ENCODE measurements around the gene FAM98C.

Gene FAM98C

GRCh38 chr19:38378866-38379265 is 24.0 kb upstream of the FAM98C start:
- DNase-seq = no peak

- no peak for DNase-seq
Observed at GRCh38 chr19:38381138-38381537, 21.8 kb upstream of the FAM98C start.

GRCh38 chr19:38383184-38383583 is 19.7 kb upstream of the FAM98C start:
- DNase-seq = no peak

- no peak for DNase-seq
Observed at GRCh38 chr19:38383743-38384142, 19.1 kb upstream of the FAM98C start.

- DNase-seq = peak; percentile 31
Observed at GRCh38 chr19:38384209-38385027, 18.5 kb upstream of the FAM98C start.

- DNase-seq = no peak
Observed at GRCh38 chr19:38385057-38385803, 17.7 kb upstream of the FAM98C start.

GRCh38 chr19:38385804-38386257 is 17.1 kb upstream of the FAM98C start:
- no peak for DNase-seq

- no peak for DNase-seq
Observed at GRCh38 chr19:38386300-38386970, 16.5 kb upstream of the FAM98C start.

- no peak for DNase-seq
Observed at GRCh38 chr19:38386971-38387549, 15.8 kb upstream of the FAM98C start.

GRCh38 chr19:38387550-38388348 is 15.1 kb upstream of the FAM98C start, which contains the start of gene GGN:
GGN (minus strand) TSS chr19:38388034; CDS start chr19:38387261, 773 bp downstream.
- DNase-seq = peak; percentile 92

- peak; percentile 65 for DNase-seq
Observed at GRCh38 chr19:38388349-38389100, 14.4 kb upstream of the FAM98C start, which contains the start of gene SPRED3. SPRED3 (plus strand) TSS chr19:38388697; CDS start chr19:38390303, 1,606 bp downstream.

GRCh38 chr19:38389101-38389925 is 13.6 kb upstream of the FAM98C start:
- peak; percentile 85 for DNase-seq

- DNase-seq = no peak
Observed at GRCh38 chr19:38389957-38390924, 12.7 kb upstream of the FAM98C start.

- DNase-seq = no peak
Observed at GRCh38 chr19:38391911-38392464, 10.9 kb upstream of the FAM98C start.

GRCh38 chr19:38392707-38393308 is 10.1 kb upstream of the FAM98C start:
- peak; percentile 50 for DNase-seq

- peak; percentile 54 for DNase-seq
Observed at GRCh38 chr19:38394488-38394887, 8.4 kb upstream of the FAM98C start.

GRCh38 chr19:38395381-38396114 is 7.3 kb upstream of the FAM98C start:
- no peak for DNase-seq

All from fibroblast of skin of scalp (primary cell).